Measurements from ENCODE around the gene GPX4. TPM values are rescaled to one million over a fixed set of nuclear protein-coding genes. Genes with fewer than 3 reads are reported as not detected.
A peak's percentile ranks its signal among the peaks of the same experiment; 100 is the strongest.

Gene GPX4
- total RNA-seq, 1 experiment from 2014 or later, result 355 TPM

- WGBS (ENCODE audit: extremely low coverage, insufficient read length, low lambda C conversion rate), result no CpG with 5 or more reads among the region's 38 CpGs
- Histone ChIP-seq H3K14ac (ENCODE audit: insufficient read depth, low read length) (no peak overlapping the region; the same call in 1 of the 2 replicates), H3K27ac (ENCODE audit: insufficient read length, low read depth, low read length) (no peak overlapping the region), H4K20me1 (ENCODE audit: control insufficient read depth, insufficient read depth, insufficient read length) (no peaks in the 10 kb centered on the region), H3K79me2 (ENCODE audit: insufficient read depth, low read length) (no peaks in the 10 kb centered on the region), H3K56ac (ENCODE audit: insufficient read length, low read depth, low read length) (no peak overlapping the region), H4K8ac (replicated peaks; ENCODE audit: insufficient read length, low read depth, low read length) (no peak overlapping the region), H3K9me3 (ENCODE audit: control insufficient read depth, low read depth, low read length) (no peaks in the 10 kb centered on the region), H3T11ph (ENCODE audit: low read length) (no peak overlapping the region), H2AK5ac (ENCODE audit: insufficient read length, low read length) (no peak overlapping the region), H3K4ac (ENCODE audit: low read depth, low read length) (no peak overlapping the region), H3K18ac (ENCODE audit: insufficient read length, low read depth, low read length) (no peak overlapping the region), H2BK120ac (ENCODE audit: low read depth, low read length, poor library complexity, severe bottlenecking) (no peak overlapping the region), H2BK5ac (ENCODE audit: insufficient read length, low read length) (no peak overlapping the region), H3K4me2 (ENCODE audit: insufficient read depth, insufficient read length, low read length) (no peak overlapping the region), H2BK15ac (ENCODE audit: low read depth, low read length) (no peak overlapping the region), H3K27me3 (ENCODE audit: insufficient read depth, low read length) (no peaks in the 10 kb centered on the region), H3K4me1 (ENCODE audit: insufficient read depth, low read length) (no peaks in the 10 kb centered on the region), H2AFZ (ENCODE audit: low read length) (no peak overlapping the region), H3K9ac (ENCODE audit: extremely low read depth, insufficient read length, low read length) (no peak overlapping the region), H2BK12ac (ENCODE audit: insufficient read length, low read depth, low read length) (no peak overlapping the region), H3K23ac (ENCODE audit: insufficient read length, low read depth, low read length) (no peak overlapping the region), H4K5ac (ENCODE audit: insufficient read length, low read depth, low read length) (no peak overlapping the region), H3K23me2 (ENCODE audit: insufficient read length, low read depth, low read length, poor library complexity, severe bottlenecking) (no peaks in the 10 kb centered on the region), H4K91ac (ENCODE audit: insufficient read length, low read depth, low read length) (no peak overlapping the region), H2BK20ac (ENCODE audit: low read depth, low read length, poor library complexity, severe bottlenecking) (no peak overlapping the region), H3K79me1 (ENCODE audit: insufficient read depth, low read depth, low read length, poor library complexity, severe bottlenecking) (no peaks in the 10 kb centered on the region)
- no peak for DNase-seq
- H3K9me3 Mint-ChIP-seq, result no peaks in the 10 kb centered on the region
- peaks cover 1% of the 10 kb centered on the region; the same call in 1 of the 2 replicates for H3K27me3 Mint-ChIP-seq (ENCODE audit: low read depth)
- H3K4me1 Mint-ChIP-seq, result peaks cover 3 to 7% of the 10 kb centered on the region in 2 experiments; a peak in 2 of 4 replicates
- TF ChIP-seq, protein P1, sequence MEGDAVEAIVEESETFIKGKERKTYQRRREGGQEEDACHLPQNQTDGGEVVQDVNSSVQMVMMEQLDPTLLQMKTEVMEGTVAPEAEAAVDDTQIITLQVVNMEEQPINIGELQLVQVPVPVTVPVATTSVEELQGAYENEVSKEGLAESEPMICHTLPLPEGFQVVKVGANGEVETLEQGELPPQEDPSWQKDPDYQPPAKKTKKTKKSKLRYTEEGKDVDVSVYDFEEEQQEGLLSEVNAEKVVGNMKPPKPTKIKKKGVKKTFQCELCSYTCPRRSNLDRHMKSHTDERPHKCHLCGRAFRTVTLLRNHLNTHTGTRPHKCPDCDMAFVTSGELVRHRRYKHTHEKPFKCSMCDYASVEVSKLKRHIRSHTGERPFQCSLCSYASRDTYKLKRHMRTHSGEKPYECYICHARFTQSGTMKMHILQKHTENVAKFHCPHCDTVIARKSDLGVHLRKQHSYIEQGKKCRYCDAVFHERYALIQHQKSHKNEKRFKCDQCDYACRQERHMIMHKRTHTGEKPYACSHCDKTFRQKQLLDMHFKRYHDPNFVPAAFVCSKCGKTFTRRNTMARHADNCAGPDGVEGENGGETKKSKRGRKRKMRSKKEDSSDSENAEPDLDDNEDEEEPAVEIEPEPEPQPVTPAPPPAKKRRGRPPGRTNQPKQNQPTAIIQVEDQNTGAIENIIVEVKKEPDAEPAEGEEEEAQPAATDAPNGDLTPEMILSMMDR (conservative IDR thresholded peaks at IDR 0.05), result no peak
- peak overlapping the region in 2 of 3 experiments; percentile 59 to 80; a peak in 2 of 7 replicates for H3K27ac Mint-ChIP-seq
- no peak overlapping the region; a peak in 1 of 5 replicates for H3K4me3 Mint-ChIP-seq
- H3K36me3 Mint-ChIP-seq (ENCODE audit: insufficient read depth in 1 of 3, low read depth in 3 of 3), result peaks cover 16 to 39% (median 36%) of the 10 kb centered on the region in 3 experiments; a peak in 6 of 7 replicates
Measured at GRCh38 chr19:1085676-1086442, 17.9 kb upstream of the GPX4 start.
